CD4-positive, alpha-beta T cell treated with Interleukin-4 for 1 hour (primary cell): ENCODE measurements around the gene GRIFIN.

Experiments used
- DNase-seq, 2 donors: peaks; one replicate each; pipeline ENCODE4 v3.0.0-alpha.2; 2020 to 2022

GRIFIN gene

DNA sequence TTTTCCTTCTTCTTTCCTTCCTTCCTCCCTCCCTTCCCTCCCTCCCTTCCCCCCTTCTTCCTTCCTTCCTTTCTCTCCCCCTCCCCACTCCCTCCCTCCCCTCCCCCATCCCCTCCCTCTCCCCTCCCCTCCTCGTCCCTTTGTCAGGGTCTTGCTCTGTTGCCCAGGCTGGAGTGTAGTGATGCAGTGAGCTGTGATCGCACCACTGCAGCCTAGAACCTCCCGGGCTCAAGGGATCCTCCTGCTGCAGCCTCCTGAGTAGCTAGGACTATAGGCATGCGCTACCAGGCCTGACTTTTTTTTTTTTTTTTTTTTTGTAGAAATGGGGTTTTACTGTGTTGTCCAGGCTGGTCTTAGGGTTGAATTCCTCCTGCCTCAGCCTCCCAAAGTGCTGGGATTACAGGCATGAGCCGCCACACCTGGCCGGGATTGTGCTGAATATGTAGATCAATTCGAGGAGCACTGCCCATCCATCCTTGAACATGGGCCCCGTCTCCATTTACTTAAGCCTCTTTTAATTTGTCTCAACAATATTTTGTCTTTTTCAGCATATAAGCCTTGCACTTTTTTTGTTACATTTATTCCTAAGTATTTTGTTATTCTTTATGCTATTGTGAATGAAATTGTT is 23.4 kb downstream of the GRIFIN start:
- no peak for DNase-seq

DNA sequence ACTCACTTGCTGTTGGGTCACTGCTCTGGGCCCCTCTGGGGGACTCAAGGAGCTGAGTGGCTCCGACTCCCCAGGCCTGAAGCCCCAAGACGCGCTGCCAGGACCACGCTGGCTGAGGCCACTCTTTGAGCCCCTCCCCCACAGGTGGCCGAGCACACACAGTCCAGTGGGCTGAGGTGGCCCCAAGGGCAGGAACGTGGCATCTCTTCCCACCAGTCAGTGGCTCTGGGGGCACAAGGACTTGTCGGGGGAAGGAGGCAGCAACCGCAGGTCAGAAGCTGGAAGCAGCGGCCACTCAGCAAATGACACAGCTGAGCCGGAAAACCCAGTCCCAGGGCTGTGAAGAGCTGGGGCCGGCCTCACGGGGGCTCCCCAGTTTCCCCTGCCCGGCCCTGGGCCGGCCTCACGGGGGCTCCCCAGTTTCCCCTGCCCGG is 24.1 kb downstream of the GRIFIN start:
- DNase-seq: peak in 1 of 2 donors; percentile 16

DNA sequence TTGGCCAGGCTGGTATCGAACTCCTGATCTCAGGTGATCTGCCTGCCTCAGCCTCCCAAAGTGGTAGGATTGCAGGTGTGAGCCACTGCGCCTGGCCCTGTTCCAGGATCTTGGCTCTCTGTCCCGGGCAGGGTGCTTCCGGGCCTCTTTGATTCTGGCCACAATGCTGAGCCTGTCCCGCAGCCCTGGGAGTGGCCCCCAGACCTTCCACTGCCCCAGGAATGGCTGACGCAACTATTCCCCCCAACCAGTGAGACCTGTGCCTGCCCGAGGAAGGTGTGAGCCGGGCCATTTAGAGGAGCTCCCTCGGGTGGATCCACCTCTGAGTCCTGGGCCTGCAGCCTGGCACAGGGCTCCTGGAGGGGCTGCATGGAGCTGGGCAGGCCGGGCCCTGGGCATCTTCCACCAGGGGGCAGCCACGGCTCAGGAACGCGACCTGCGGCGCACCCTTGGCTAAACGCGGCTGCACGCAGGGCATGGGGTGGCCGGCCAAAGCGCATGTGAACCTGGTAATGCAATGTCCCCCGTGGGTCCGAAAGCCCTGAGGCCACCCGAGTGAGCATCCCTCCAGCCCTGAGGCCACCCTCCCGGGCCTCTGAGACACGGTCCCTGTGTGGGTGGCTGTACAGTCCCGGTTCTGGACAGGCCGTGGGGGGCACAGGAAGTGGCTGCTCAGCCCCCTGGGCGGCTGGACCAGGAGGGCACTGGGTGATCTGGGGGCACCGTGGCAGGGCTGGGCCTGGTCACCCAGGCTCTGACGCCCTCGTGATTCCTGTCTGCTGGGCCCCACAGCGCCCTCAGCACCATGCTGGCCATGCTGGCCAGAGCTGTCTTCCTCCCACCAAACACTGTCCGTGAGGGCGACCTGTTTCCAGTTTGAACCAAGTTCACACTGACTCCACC is 24.8 kb downstream of the GRIFIN start:
- DNase-seq: peak; percentile 72 to 74

DNA sequence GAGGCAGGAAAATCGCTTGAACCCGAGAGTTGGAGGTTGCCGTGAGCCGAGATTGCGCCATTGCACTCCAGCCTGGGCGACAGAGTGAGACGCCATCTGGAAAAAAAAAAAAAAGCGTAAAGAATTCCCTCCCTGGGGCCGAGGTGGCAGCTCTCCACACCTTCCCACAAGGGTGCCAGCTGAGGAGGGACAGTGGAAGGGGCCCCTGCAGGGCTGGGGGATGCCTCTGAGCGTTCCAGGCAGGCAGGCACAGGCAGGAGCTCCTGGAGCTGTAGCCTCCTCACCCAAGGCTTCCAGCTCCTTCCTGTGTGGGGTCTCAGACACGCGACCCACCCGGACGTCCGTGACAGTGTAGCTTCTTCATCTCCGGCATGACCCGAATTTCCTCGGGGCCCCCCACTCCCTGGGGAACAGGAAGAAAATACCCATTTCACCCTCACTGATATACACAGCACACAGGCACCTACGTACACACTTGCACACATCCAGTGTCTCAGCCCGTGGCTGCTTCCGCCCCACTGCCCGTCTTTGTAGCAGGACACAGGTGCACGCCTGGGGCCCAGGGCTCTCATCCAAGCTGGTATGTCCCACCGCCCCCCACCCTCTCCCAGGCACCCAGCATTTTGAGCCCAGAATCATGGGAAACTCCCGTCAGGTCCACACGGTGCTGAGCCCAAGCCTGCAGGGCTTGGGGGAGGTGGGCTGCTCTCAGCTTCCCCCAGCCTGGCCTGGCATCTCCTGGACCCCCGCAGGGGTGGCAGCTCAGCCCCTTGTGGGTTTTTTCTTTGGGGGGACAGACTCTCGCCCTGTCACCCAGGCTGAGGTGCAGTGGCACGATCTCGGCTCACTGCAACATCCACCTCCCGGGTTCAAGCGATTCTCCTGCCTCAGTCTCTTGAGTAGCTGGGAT is 25.7 kb downstream of the GRIFIN start:
- no peak for DNase-seq

DNA sequence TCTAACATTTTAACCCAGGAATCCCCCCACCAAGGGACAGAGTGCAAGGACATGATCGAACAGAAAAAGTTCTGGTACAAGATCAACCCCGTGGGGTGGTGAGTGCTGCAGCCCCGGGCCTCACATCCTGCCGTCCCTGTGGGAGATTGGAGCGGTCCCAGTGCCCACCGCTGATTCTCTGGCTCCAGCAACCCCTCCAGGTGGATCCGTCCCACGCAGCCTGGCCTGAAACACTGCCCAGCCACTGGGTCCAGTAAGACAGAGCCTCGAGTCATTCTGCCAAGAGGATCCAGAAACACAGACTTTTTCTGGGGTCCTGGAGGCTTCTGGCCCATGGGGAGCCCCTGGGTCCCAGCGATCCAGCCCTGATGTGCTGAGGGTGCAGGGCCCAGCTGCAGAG is 29.5 kb downstream of the GRIFIN start:
- DNase-seq: no peak

DNA sequence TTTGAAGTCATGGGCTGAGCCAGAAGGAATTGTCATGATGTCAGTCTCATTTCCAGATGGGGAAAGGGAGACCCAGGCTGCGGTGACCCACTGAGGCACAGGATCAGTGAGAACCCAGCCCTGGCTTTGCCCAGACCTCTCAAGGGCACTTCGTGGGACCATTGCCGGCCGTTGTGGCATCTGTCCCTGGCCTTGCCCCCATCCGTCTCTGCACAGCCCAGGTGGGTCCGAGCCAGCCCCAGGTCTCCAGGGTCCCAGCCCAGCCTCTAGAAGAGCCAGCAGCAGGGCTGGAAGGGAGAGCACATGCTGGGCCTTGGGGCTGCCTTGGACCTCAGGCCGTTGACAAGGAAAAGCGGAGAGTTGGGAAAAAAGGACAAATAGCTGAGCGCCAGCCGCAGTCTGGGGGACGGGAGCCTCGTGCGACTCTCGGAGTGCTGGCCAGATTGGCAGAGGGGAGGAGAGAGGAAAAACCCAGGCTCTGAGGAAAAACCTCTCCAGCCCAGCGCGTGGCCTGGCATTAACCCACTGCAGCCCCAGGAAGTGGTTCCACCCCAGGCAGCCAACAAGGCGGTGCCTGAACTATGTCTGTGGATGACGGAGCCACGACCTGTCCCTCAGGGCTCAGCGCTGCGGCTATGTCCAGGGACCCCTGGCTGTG is 30.2 kb downstream of the GRIFIN start:
- no peak for DNase-seq

DNA sequence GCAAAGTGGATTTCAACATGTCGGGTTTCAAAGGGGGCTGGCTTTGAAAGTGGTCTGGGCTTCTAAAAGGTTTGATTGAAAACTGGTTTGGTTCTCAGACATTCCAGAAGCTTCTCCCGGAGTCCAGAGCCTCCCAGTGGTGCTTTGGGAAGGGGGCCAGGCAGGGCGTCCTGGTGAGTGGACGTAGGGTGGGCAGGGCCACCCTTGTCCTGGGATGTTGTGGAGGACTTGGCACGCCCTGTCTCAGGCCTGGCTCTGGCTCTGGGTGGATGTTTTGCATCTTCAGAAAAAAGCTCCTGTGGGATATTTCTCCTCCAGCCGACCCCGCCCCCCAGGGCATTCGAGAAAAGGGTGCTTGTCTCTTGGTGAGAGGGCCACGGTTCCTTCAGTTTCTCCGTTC is 31.2 kb downstream of the GRIFIN start:
- DNase-seq: no peak

DNA sequence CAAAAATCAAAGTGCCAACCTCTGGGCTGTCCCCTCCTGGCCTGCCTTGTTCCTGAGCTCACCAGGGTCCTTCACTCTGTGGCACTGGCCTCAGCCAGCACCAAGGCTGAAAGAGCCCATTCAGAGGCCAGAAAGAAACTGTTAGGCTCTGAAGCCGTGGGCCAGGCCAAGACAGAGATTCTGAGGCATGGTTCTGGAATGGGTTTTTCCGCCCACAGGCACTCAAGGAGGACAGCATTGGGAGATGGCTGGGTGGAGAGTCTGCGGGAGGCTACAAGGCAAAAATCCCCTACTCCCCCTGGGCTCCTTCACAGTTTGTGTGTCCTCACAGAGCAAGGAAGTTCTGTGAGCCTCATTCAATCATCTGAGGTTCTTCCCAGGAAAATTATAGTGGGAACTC is 31.7 kb downstream of the GRIFIN start:
- DNase-seq: no peak

DNA sequence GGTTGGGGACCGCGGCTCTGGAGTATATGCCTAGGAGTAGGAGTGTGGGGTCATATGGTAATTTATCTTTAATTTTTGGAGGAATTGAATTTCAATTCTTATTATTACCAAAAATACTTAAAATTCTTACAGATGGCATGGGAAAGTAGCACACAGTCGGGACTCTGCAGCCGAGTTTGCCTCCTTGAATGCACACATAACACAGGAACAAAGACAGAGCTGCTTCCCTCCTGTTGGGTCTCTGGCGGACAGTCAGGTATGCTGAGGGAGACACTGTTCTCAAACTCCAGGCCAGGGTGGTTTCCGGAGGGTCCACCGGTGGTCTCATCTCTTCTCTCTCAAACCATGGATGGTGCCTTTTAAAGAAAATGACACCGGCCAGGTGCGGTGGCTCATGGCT is 32.7 kb downstream of the GRIFIN start:
- no peak for DNase-seq

DNA sequence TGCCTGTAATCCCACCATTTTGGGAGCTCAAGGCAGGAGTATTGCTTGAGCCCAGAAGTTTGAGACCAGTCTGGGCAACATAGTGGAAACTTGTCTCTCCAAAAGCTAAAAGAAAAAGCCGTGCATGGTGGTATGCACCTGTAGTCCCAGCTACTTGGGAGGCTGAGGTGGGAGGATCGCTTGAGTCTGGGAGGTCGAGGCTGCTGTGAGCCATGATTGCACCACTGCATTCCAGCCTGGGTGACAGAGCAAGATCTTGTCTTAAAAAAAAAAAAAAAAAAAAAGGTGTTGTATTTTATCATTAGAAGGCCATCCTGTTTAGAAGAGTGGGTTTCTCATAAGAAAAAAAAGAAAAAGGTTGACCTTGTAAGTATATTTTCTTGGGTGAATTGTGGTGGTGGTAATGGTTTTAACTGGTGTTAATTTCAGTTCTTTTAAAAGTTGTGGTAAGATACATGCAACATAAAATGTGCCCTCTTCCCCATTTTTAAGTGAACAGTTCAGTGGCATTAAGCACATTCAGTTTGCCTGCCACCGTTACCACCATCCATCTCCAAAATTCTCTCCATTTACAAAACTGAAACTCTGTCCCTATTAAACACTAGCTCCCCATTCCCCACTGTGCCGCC is 34.7 kb downstream of the GRIFIN start:
- no peak for DNase-seq

DNA sequence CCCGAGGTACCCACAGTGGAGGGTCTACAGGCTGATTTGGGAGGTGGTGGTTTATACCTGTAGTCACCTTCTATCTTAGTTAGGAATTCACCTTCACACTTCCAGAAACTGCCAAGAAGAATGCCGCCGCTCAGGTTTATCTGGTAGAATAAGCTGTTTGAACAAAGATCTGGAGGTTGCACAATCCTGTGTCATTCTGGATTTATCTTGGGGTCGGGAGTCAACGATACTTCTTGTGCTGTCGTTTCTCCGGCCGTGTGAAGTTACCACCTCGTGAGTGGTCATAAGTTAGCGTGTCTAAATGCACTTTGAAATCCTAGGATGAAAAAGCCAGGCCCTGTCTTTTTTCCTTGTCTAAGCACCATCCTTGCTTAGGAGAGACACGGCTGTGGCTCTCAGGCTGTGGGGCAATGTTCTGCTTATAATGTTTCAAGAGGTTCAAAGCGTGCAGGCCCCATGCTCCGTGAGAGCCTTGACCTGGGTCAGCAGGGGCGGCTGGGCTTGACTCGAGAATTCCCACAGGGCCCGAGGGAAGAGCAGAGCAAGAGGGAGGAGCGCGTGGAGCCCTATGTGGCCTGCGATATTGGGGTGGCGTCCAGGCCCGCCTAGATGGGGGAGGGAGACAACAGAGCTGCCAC is 35.5 kb downstream of the GRIFIN start:
- no peak for DNase-seq

DNA sequence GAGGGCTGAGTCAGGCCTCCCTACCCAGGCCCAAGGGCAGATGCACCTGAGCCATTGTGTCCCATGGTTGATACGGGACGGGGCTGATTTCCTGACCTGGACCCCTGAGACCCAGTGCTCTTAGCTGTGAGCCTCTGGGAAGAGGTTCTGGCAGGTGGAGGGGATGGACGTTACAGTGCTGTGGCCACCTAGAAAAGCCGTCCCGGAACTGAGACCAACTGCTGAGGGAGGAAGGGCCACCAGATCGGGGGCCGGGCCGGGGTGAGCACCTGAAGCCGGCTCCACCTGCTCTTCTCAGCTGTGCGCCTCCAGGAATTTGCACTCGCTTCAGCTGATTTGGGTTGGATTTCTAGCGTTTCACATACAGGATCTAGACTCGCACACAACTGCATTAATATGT is 37.4 kb downstream of the GRIFIN start:
- DNase-seq: no peak

DNA sequence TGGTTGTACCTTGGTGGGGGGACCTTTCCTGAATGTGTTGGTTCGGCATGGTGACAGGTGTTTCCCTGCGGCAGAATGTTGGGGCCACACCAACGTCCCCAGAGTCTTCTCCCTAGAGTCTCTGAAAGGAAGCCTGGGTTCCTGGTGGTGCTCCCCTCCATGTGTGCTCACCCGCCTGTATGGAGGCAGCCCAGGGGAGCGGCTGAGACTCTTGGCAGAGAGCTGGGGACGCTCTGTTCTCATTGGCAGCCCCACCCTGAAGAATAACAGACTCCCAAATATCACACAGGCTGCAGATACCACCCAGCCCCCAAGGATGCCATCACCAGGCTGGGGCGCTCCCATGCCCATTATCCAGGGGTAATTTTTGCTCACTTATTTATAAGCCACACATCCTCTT is 38.0 kb downstream of the GRIFIN start:
- no peak for DNase-seq

DNA sequence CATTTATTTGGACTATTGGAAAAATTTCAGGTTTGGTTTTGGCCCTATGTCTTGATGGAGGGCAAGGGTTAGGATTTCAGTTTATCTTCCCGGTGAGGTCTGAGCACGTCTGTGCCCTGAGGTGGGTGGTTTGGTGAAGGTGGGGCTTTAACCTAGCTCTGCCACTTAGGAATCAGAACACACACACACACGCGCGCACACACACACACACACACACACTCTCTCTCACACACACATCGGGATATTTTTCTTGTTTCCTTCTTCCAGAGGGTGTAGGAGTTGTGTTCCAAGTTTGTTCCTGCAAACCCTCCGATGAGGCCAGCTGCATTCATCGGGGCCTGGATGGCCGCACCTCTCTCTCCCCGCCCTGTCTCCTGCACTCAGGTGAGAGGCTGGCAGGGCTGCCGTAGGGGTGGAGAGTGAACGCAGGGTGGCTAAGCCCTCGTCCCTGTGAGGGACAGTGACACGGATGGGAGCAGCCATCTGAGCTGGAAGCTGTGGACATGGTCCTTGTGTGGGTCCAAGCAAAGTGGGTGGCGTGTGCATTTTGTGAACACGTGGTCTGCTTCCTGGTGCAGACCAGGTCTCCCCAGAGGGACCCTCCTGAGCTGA is 38.6 kb downstream of the GRIFIN start:
- no peak for DNase-seq

DNA sequence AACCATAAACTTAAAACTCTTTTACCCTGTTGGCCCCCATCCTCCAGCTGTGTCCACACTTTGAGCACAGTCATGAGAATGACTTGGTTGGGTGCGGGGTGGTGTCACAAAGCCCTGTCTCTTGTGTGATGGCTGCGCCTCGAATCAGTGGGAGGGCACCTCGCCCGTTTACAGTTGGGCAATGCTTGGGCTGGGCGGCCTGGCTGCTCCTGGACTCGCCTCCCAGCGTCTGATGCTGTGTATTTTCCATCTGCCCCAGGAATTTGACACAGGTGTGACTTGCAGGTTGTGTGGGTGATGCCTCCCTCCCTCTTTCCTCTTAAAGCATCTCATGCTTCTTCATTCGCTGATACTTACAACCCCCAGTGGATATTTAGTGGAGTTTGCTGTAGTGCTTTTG is 39.1 kb downstream of the GRIFIN start:
- no peak for DNase-seq

DNA sequence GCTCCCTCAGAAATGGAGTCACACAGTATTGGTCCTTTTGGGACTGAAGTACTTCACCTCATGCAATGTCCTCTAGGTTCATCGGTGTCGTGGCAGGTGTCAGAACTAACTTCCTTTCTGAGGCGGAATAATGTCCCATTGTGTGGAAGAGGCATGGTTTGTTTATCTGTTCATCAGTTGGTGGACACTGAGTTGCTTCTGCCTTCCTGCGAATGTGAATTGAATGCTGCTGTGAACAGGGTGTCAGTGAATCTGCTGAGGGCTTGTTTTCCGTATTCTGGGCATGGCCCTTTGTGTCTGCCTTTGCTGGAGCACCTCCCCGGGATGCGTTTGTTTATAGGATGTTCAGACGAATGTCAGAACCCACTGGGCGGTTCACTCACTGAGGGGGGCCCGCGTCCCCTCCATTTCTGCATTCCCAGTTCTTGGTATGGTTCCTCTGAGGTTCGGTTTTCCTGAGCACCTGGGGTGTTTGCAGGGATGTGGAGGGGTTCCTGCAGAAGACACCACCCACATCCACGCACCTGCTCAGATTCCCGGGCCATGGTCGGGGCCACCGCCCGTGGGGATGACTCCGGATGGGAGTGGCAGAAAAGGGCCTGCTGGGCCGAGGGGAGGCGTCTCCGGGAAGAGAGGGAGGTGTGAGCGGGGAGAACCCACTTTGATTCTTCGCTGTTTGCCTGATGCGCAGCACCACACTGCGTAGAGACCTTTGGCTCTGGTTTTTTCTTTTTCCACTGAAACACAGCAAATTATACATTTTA is 39.7 kb downstream of the GRIFIN start:
- no peak for DNase-seq

DNA sequence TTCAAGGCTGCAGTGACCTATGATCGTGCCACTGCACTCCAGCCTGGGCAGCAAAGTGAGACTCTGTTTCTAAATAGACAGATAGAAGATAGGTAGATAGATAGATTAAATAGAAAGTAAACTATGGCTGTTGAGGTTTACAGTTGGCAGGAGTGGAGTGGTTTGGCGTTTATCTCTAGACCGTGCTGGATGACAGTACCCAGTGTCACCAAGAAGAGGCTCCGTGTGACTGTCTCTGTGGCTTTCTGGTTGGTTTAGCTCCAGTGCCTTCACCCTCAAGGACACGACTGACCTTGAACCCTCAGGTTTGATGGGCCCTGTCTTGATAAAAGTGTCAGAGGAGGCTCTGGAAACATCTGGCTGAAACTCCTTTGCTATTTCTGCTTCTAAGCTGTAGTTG is 41.1 kb downstream of the GRIFIN start:
- DNase-seq: no peak

DNA sequence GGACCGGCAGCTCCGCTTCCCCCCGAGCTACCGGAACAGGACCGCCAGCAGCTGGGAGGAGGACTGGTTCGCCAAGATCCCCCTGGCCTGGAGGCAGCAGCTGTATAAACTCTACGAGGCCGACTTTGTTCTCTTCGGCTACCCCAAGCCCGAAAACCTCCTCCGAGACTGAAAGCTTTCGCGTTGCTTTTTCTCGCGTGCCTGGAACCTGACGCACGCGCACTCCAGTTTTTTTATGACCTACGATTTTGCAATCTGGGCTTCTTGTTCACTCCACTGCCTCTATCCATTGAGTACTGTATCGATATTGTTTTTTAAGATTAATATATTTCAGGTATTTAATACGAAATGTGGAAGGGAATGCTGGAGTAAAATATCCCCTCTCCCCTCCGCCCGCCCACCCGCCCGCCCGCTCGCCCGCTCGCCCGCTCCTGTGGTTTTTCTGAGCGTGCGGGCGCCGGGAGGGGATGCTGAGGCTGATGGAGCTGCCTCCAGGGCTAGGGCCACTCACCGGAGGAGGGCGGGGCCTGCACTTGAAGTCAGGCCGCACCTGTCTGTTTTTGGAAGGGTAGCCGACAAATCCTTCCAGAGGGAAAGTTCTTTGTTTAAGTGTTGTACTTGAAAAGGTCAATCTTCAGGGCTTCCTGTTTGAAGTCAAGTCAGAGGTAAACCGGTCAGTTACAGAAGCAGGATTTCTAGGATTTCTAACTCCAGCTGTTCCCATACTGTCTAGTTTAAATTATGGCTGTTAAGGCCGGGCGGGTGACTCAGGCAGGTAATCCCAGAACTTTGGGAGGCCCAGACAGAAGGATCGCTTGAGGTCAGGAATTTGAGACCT is 42.3 kb downstream of the GRIFIN start:
- DNase-seq: no peak

DNA sequence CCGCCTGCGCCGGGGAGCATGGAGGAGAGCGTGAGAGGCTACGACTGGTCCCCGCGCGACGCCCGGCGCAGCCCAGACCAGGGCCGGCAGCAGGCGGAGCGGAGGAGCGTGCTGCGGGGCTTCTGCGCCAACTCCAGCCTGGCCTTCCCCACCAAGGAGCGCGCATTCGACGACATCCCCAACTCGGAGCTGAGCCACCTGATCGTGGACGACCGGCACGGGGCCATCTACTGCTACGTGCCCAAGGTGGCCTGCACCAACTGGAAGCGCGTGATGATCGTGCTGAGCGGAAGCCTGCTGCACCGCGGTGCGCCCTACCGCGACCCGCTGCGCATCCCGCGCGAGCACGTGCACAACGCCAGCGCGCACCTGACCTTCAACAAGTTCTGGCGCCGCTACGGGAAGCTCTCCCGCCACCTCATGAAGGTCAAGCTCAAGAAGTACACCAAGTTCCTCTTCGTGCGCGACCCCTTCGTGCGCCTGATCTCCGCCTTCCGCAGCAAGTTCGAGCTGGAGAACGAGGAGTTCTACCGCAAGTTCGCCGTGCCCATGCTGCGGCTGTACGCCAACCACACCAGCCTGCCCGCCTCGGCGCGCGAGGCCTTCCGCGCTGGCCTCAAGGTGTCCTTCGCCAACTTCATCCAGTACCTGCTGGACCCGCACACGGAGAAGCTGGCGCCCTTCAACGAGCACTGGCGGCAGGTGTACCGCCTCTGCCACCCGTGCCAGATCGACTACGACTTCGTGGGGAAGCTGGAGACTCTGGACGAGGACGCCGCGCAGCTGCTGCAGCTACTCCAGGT is 43.1 kb downstream of the GRIFIN start:
- no peak for DNase-seq
